Heart left ventricle (tissue), 16 donors: ENCODE results near the gene KRTAP5-8. TPM values are rescaled to one million over a fixed set of nuclear protein-coding genes. Genes with fewer than 3 reads are reported as not detected.

ENCODE experiments used
- ATAC-seq, 4 donors: fragments of 200-7000 bp; cut with Tn5 transposase; one replicate each; pipeline ENCODE4 v1.9.1; 2020 to 2022; ENCODE audit warnings: moderate library complexity in 4 of 4, mild to moderate bottlenecking in 3 of 4, moderate number of reproducible peaks in 1 of 4
- DNase-seq, 5 donors: peaks; one replicate each; pipeline ENCODE4 v3.0.0-alpha.2; 2020
- H3K27ac ChIP-seq, 12 donors: fragments of 200-600 bp; sonication (generic) in 4 of 12; one replicate each; pipeline versions ENCODE4 v1.5.0 to v1.8.0; 2016 to 2022; ENCODE audit warnings: mild to moderate bottlenecking in 2 of 12
- H3K27me3 ChIP-seq, 9 donors: fragments of 200-600 bp; sonication (generic) in 2 of 9; one replicate each; pipeline versions ENCODE4 v1.5.1 to v1.8.0; 2016 to 2022; ENCODE audit warnings: mild to moderate bottlenecking in 3 of 9
- H3K36me3 ChIP-seq, 9 donors: fragments of 200-600 bp; sonication (generic) in 2 of 9; one replicate each; pipeline versions ENCODE4 v1.5.0 to v1.8.0; 2018 to 2022; ENCODE audit warnings: mild to moderate bottlenecking in 2 of 9
- H3K4me1 ChIP-seq, 12 donors: fragments of 200-600 bp; sonication (generic) in 4 of 12; one replicate each; pipeline versions ENCODE4 v1.5.0 to v1.8.0; 2016 to 2022; ENCODE audit warnings: mild to moderate bottlenecking in 3 of 12
- H3K4me3 ChIP-seq, 12 donors: fragments of 200-600 bp; sonication (generic) in 4 of 12; one replicate each; pipeline versions ENCODE4 v1.5.0 to v1.8.0; 2017 to 2022; ENCODE audit warnings: mild to moderate bottlenecking in 9 of 12, moderate library complexity in 4 of 12
- H3K9me3 ChIP-seq, 12 donors: fragments of 200-600 bp; sonication (generic) in 4 of 12; one replicate each; pipeline versions ENCODE4 v1.5.0 to v1.8.0; 2016 to 2022; ENCODE audit warnings: mild to moderate bottlenecking in 1 of 12
- POLR2A ChIP-seq, 2 donors: fragments of 450-650 bp; IDR thresholded peaks; one replicate each; pipeline ENCODE4 v1.6.1; 2017; ENCODE audit warnings: antibody characterized with exemption in 2 of 2, mild to moderate bottlenecking in 2 of 2, moderate library complexity in 2 of 2
- WGBS, 4 donors: extraction: QIAGEN DNeasy Blood & Tissue Kit in 2 of 4; methylation state at CpG; one replicate each; pipeline versions ENCODE4 v1.1.5 to v1.1.7; 2013 to 2018; 5-methylcytosine and 5-hydroxymethylcytosine counted together
- intact Hi-C, 10 donors: fragments of 100-400 bp; cut with DNase I; formaldehyde crosslinking; loops; one replicate each; pipeline versions ENCODE4 v1.11.1 to v1.14.2; 2022
- polyA plus RNA-seq, 2 donors: library from polyadenylated mRNA; stranded (reverse); fragments of 200-250 nt; gene quantifications; one replicate each; pipeline ENCODE4 v1.2.3, GENCODE V29; 2013
- total RNA-seq, 9 donors: library from RNA; depleted of rRNA in 2 of 9; stranded (reverse); fragments of >200 nt in 2 of 9; fragmentation: NEBNext Ultra II Directional in 3 of 9; extraction: Animal tissue kit (Norgen Biotek cat#: 25700) in 3 of 9; gene quantifications; one replicate each; pipeline versions ENCODE4 v1.1.0 to v1.2.4, GENCODE V29; 2016 to 2023
- TF ChIP-seq, protein P1 (sequence below), 12 donors: fragments of 200-600 bp; sonication (generic) in 4 of 12; IDR thresholded peaks; one replicate each; pipeline versions ENCODE4 v1.5.0 to v1.8.0; 2018 to 2022; ENCODE audit warnings: antibody characterized with exemption in 12 of 12, mild to moderate bottlenecking in 5 of 12
- donor health status: ischemic (EF 13 %, LVEDD 7.1; RV severe dilation, severe dysfunction).
- donor health status: healthy with polysubstance abuse.
- donor health status: DM: no; HTN: yes; CAD: no.
- donor health status: DM: no; HTN: no; CAD: no.
- donor health status: ischemic (EF 25% LVEDD 6.9; RV normal size, moderate dysfunction).
- donor health status: ischemic (EF 25% LVEDD 5.7; RV mildly dilated, moderate dysfunction).
- donor health status: healthy.
- donor health status: DM: yes; HTN: yes; CAD: no.
- donor health status: ischemic (EF 35%, LVEDD 5.7; RV mildly dilated, moderate dysfunction).
- donor health status: nonischemic (EF 11% LVEDD 7.7; RV severe dilation, severe dysfunction).
- donor health status: DM: yes; HTN: yes; CAD: no.
- donor health status: PGD.
- donor health status: ischemic (EF 29% LVEDD 5.4; RV normal size, mild dysfunction).
- donor health status: nonischemic (EF 23%, LVEDD 6.1; RV moderate dilation, normal function).

Gene KRTAP5-8
- total and polyA plus RNA-seq, 11 donors: 0.19 TPM; not detected in 10

DNA sequence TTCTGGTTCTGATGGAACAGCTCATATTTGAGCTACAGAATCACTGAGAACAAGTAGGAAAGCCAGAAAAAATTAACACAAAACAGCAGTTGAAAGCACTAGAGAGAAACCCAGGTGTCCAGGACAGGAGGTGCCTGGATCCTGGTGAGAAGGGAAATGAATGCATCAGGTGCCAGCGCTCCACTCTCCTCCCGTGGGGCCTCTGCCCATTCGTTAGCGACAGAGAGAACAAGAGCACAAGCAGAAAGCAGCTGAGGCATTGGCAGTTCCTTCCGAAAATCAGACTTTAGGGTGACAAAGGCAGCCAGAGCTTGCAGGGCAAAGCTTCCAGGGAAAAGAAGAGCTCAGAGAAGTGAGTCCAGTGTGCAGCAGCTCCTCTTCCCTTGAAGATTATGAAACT is 30.7 kb upstream of the KRTAP5-8 start:
- intact Hi-C loops: loop anchor here in 1 of 10 donors (10.0 kb wide), 1 partner anchor 58 kb away; the partner anchor contains the start of gene KRTAP5-10
- H3K4me3 ChIP-seq: no peak overlapping the region
- no peak overlapping the region for H3K27ac ChIP-seq
- H3K27me3 ChIP-seq: no peaks in the 10 kb centered on the region
- no peak for DNase-seq
- no peak for ATAC-seq
- H3K4me1 ChIP-seq: peaks cover 0 to 4% (median 0%) of the 10 kb centered on the region in 12 donors
- H3K36me3 ChIP-seq: peaks cover 0 to 10% (median 0%) of the 10 kb centered on the region in 9 donors
- 91 to 95% (median 93%) methylated on average over 5 of the region's 5 CpGs for WGBS, 4 donors
- peaks cover 0 to 55% (median 24%) of the 10 kb centered on the region in 12 donors for H3K9me3 ChIP-seq
- TF ChIP-seq, protein P1, sequence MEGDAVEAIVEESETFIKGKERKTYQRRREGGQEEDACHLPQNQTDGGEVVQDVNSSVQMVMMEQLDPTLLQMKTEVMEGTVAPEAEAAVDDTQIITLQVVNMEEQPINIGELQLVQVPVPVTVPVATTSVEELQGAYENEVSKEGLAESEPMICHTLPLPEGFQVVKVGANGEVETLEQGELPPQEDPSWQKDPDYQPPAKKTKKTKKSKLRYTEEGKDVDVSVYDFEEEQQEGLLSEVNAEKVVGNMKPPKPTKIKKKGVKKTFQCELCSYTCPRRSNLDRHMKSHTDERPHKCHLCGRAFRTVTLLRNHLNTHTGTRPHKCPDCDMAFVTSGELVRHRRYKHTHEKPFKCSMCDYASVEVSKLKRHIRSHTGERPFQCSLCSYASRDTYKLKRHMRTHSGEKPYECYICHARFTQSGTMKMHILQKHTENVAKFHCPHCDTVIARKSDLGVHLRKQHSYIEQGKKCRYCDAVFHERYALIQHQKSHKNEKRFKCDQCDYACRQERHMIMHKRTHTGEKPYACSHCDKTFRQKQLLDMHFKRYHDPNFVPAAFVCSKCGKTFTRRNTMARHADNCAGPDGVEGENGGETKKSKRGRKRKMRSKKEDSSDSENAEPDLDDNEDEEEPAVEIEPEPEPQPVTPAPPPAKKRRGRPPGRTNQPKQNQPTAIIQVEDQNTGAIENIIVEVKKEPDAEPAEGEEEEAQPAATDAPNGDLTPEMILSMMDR (IDR thresholded peaks at IDR 0.05): no peak
- TF ChIP-seq POLR2A (IDR thresholded peaks at IDR 0.05): no peak

GRCh38 chr11:71518506-71519471 is 19.0 kb upstream of the KRTAP5-8 start:
- H3K36me3 ChIP-seq: no peaks in the 10 kb centered on the region
- H3K4me3 ChIP-seq: no peak overlapping the region
- H3K4me1 ChIP-seq: no peaks in the 10 kb centered on the region
- H3K27ac ChIP-seq: no peak overlapping the region
- H3K9me3 ChIP-seq: no peaks in the 10 kb centered on the region
- no peak for TF ChIP-seq POLR2A (IDR thresholded peaks at IDR 0.05)
- TF ChIP-seq, protein P1 (IDR thresholded peaks at IDR 0.05): no peak
- DNase-seq (no peak), ATAC-seq (no peak)
- intact Hi-C loops: no loop called here
- WGBS, 4 donors: 93 to 95% (median 94%) methylated on average over 26 to 55 of the region's 55 CpGs
- no peaks in the 10 kb centered on the region for H3K27me3 ChIP-seq

GRCh38 chr11:71519546-71519945 is 18.3 kb upstream of the KRTAP5-8 start:
- H3K4me1 ChIP-seq: no peaks in the 10 kb centered on the region
- intact Hi-C loops: no loop called here
- H3K27me3 ChIP-seq: no peaks in the 10 kb centered on the region
- 54 to 66% (median 56%) methylated on average over 9 to 10 of the region's 10 CpGs for WGBS, 4 donors
- no peak for DNase-seq
- no peaks in the 10 kb centered on the region for H3K36me3 ChIP-seq
- H3K9me3 ChIP-seq: no peaks in the 10 kb centered on the region
- H3K4me3 ChIP-seq: no peak overlapping the region
- TF ChIP-seq POLR2A (IDR thresholded peaks at IDR 0.05): no peak
- TF ChIP-seq, protein P1 (IDR thresholded peaks at IDR 0.05): no peak
- no peak overlapping the region for H3K27ac ChIP-seq
- no peak for ATAC-seq

DNA sequence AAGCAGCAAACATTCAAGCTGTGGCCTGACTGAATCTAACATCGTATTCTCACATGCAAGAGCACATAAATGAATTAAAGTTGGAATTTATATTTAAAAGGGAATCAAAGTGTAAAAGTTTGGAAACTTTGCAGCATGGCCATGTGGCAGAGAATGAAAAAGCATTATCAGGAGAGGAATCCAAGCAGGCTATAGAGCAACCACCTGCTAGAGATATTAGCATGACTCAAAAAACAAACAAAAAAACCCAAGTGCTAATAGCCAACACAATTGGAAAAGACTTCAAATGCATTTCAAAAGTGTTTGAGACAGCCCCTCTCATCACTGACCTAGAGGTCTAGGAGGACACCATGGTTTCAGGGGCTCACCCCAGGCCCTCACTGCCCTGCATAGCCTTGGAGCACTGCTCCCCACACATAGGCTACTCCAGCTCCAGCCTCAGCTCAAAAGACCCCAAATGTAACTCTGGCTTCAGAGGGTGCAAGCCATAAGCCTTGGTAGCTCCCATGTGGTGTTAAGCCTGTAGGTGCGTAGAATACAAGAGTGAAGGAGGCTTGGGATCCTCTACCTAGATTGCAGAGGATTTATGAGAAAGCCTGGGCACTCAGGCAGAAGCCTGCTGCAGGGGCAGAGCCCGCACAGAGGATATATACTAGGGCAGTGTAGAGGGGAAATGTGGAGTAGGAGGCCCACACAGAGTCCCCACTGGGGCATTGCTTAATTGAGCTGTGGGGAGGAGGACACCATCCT is 12.5 kb upstream of the KRTAP5-8 start:
- Histone ChIP-seq H3K27me3 (no peaks in the 10 kb centered on the region), H3K4me1 (no peaks in the 10 kb centered on the region), H3K36me3 (no peaks in the 10 kb centered on the region), H3K4me3 (no peak overlapping the region), H3K9me3 (peaks cover 0 to 6% (median 0%) of the 10 kb centered on the region in 12 donors), H3K27ac (no peak overlapping the region)
- TF ChIP-seq, protein P1 (IDR thresholded peaks at IDR 0.05): no peak
- no peak for TF ChIP-seq POLR2A (IDR thresholded peaks at IDR 0.05)
- ATAC-seq (no peak), DNase-seq (no peak)
- WGBS, 4 donors: 62 to 77% (median 66%) methylated on average over 3 of the region's 3 CpGs
- intact Hi-C loops: no loop called here
